Activated gamma-delta T cell treated with Interleukin-2 at 50 U/mL for 16 hours (primary cell): Measurements from ENCODE around the gene NUBP2.
A peak's percentile ranks its signal among the peaks of the same experiment; 100 is the strongest.

ENCODE experiments used
- DNase-seq: peaks from one replicate; pipeline ENCODE4 v3.0.0-alpha.2; 2020

NUBP2 gene, protein sequence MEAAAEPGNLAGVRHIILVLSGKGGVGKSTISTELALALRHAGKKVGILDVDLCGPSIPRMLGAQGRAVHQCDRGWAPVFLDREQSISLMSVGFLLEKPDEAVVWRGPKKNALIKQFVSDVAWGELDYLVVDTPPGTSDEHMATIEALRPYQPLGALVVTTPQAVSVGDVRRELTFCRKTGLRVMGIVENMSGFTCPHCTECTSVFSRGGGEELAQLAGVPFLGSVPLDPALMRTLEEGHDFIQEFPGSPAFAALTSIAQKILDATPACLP

GRCh38 chr16:1782408-1783264, at the start of gene NUBP2, which contains the start of gene SPSB3:
TSS of gene NUBP2 (plus strand) at chr16:1782960. CDS start at chr16:1783021, 61 bp downstream.
TSS of gene SPSB3 (minus strand) at chr16:1782571. CDS start at chr16:1781483, 1,088 bp downstream.
- DNase-seq, result peak; percentile 98

DNA sequence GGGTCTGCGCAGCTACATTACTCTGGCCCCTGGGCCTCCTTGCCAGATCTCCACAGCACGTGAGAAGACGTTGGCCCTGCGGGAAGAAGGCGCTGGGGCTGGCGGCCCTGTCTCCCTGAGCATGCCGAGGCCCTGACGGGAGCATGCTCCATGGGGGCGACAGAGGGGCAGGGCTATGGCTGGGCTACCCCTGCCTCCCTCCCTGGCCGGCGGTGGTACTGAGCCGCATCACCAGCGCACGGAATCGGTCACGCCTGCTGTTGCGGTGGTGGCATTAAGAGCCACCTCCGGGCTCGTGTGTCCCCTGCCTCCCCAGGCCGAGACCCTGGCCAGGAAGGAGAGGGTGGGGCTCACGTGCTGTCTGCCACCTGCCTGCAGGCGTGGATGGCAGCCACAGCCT, 48.6 kb upstream of the NUBP2 start:
- DNase-seq, result no peak

DNA sequence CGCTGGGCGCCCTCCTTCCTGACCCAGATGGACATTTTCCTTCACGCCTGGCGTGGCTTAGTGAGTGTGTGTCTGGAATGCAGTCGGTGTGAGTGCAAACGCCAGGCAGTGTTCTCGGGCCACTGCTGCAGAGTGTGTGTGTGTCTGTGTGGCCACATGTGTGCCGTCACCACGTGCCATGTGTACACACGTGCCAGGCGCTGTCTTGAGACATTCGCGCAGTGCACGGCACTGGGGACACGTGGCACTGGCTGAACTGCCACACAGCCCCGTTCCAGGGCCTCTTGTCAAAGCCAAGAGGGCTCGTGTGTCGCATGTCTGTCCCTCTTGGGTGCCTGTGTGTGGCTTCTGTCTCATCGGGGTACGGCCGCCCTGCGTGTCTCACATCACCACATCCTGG, 47.9 kb upstream of the NUBP2 start:
- no peak for DNase-seq

- DNase-seq, result no peak
Measured at GRCh38 chr16:1740234-1740633, 42.5 kb upstream of the NUBP2 start.

- no peak for DNase-seq
Measured at GRCh38 chr16:1740781-1741490, 41.8 kb upstream of the NUBP2 start.

DNA sequence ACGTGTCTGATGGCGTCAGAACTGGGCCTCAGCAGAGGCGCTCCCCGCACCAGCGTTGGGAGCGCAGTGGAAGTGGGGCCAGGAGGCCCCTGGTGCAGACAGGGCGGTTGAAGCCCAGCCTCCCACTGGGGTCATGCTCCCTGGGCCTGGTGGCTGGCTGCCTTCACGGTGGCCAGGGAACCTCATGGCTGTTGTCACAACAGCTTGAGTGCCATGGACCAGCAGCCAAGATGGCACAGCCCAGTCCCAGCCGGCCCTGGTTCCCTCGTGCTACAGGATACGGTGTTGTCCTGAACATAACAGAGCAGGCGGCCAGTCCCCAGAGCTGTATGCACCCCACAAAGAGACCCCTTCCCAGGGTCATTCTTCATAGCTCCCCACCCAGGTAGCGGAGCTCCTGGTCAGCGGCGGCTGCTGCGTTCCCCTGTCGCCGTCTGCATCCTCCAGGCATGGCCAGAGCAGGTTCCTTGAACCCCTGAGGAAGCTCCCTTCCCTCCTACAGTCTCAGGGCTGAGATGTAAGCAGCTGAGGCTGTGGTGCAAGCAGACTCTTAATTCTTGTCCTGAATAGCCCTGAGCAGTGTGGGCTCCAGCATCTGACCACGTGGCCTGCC, 41.1 kb upstream of the NUBP2 start:
- DNase-seq, result no peak

DNA sequence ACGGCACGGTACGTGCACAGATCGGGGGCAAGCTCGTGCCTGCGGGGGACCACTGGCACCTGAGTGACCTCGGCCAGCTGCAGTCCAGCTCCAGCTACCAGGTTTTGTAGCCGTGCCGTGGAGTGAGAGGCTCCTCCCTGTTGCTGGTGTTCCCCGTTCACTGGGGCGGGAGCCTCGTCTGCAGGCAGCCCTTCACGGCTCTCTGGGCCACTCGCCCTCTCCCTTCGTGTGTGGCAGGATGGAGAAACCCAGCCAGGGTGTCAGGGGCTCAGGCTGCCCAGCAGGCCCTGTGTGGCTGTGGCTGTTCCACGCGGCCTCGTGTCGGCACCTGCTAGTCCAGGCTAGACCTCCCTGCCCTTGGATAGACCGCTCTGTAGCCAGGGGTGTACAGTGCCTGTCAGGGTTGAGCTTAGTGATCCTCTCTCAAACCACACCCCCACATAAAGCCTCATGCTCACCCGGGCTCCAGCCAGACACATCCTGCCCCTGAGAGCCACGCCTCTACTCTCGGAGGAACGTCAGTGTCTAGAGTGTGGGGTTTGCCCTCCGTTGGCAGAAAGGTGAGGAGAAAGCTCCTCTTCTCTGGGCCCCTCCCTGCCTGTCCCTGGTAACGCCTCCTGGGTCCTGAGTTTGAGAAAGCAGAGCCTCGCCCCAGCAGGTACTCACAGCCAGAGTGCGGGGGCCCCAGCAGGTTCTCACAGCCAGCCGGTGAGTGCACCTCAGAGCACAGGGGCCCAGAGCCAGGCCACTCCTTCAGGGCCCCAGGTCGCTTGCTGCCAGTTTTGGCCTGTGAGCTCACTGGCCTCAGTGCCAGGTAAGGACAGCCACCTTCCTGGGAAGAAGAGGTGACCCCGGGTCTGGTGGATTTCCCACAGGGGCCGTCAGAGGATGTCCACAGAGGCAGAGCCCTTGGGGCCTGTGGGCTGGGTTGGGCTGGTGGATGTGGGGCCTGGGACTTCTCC, 39.1 kb upstream of the NUBP2 start:
- no peak for DNase-seq

- no peak for DNase-seq
Measured at GRCh38 chr16:1744338-1744840, 38.4 kb upstream of the NUBP2 start.

GRCh38 chr16:1745181-1745899, 37.4 kb upstream of the NUBP2 start:
- no peak for DNase-seq

GRCh38 chr16:1745900-1746692, 36.7 kb upstream of the NUBP2 start:
- DNase-seq, result no peak

DNA sequence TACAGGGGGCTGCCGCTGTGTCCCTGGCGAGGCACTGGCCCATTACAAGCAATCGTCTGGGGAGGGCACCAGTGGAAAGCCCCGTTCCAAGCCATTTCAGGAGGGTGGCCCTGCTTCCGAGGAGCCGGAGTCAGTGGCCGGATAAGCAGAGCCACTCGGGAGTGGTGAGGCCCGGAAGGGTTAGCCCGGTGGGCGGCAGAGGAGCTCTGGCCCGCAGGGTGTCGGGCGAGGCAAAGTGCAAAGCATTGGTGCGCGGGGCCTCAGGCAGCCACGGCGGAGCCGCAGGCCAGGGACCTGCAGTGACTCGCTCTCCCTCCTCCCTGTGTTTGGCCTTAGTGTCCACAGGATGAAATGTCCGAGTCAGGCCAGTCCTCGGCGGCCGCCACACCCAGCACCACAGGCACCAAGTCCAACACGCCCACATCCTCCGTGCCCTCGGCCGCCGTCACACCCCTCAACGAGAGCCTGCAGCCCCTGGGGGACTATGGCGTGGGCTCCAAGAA, 36.0 kb upstream of the NUBP2 start:
- DNase-seq, result no peak

GRCh38 chr16:1747934-1748333, 34.8 kb upstream of the NUBP2 start:
- no peak for DNase-seq

GRCh38 chr16:1749152-1750117, 33.3 kb upstream of the NUBP2 start:
- no peak for DNase-seq

DNA sequence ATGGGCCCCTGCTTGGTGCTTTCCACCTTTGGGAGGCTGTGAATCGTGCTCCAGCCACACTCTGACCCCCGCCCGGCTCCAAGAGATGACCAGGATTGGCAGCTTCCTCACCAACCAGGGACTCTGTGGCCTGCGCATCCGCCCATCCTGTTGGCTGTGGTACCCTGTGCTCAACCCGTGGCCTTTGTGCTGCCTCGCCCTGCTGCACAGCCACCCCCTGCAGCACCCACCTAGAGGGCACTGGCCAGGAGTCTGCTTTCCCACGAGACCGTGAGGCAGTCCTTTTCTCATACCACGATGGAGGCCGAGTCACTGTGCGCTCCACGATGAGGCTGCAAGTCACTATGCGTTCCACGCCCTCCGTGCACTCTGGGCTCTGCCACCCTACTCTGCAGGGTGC, 30.8 kb upstream of the NUBP2 start:
- no peak for DNase-seq

DNA sequence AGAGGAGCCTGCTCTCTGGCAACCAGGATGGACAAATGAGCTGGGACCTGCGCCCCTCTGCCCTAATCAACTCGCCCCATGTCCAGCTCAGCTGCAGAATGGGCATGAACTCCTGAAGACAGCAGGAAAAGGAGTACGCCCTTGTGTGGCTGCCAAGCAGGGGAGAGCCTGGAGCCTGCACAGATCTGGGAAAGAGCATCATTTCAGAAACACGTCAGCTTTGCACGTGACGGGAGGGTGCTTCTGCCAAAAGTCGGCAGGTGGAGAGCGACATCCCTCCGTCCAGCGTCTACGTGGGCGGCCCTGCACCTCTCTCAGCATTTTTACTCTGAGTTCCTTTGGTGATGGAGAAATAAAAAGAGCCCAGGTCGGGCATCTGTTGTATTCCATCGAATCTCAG, 29.9 kb upstream of the NUBP2 start:
- DNase-seq, result no peak

- DNase-seq, result no peak
Measured at GRCh38 chr16:1754204-1754603, 28.6 kb upstream of the NUBP2 start.

DNA sequence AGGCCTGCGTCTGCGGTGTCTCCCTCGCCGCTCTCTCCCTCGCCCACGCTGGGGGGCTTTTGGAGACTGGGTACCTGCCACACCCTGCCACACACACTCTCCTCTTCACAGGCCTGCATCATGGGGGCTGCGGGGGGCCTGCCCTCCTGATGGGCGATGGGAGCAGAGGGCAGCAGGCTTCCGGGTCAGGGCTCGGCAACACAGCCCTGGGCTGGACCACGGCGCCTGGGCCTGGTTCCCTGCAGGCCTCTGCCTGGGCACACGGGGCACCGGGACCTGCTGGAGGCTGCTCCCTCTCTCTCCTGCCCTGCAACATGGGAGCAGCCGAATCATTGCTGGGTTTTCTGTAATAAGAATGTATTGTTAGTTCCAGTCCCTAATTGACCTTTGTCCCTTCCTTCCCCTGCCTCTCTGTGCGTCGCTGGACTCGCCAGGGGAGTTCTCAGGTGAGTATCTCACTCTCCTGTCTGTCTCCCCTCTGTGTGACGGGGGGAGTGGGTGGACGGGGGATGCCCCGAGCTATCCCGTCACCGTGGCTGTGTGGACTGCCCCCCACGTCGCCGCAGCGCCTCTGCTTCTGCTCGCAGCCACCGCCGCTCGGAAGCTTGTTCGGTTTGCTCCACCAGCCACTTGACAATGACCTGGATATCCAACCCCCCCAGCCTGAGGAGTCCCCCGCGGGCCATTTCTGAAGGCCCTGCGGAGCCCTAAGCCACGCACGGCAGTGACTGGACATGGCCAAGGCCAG, 24.9 kb upstream of the NUBP2 start:
- no peak for DNase-seq

DNA sequence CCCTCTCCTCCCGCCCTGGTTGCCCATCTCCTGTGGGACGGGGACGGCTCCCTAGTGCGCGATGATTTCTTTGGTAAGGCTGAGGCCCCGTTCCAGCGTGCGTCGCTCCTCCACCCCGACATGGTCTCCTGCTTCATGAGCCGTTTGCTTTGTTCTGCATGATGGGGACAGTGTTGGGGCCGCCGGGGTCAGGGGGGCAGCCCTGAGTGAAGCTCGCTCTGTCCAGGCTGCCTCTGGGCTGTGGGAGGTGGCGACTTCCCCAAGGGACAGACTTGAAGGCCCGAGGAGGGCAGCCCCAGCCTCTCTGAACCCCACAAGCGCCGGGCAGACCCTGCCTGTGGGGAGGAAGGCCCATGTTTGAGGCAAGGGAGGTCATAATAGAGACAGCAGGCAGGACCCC, 23.8 kb upstream of the NUBP2 start:
- no peak for DNase-seq
